KG1 (cell line): Measurements from ENCODE around the gene ZNF577.

ENCODE experiments used
- DNase-seq: peaks from one replicate; lab custom pipeline; 2025; lab: John Stamatoyannopoulos, UW

The ZNF577 gene

DNA sequence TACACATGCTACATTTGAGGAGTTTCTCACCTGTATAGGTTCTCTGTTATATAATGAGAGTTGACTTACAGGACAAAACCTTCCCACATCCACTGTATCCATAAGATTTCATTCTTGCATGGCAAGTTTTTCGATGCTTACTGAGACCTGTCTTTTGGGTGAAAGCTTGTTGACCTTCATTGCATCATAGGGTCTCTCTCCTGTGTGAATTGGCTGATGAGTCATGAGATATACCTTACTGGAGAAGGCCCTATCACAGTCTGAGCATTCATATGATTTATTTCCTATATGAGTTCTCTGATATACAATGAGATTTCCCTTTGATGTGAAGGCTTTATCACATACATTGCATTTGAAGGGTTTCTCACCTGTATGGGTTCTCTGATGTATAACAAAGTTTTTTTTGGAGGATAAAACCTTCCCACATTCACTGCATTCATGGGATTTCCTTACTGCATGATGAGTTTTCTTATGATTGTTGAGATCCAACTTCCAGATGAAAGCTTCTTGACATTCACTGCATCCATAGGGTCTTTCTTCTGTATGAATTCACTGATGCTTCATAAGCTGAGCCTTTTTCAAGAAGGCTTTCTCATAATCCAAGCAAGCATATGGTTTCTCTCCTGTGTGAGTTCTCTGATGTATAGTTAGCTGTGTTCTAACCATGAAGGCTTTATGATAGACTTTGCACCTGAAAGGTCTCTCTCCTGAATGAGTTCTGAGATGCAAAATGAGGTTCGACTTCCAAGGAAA lies 25.7 kb downstream of the ZNF577 start:
- no peak for DNase-seq

DNA sequence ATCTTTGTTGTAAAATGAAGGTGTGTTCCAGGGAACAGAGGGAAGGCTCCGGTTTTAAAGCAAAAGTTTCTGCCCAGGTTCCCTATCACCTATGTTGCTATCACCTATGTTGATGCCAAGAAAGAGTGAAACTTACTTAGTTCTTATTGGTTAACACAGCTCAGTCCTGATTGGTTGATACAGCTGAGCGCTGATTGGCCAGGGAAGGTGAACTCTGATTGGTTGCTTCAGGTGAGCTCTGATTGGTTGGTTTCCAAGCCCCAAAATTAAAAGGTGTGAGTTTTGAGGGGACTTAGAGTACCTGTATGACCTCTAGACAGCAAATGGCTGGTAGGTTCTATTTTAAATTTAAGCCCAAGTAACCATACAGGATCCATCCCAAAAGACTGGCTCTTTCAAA lies 50.6 kb downstream of the ZNF577 start:
- no peak for DNase-seq

DNA sequence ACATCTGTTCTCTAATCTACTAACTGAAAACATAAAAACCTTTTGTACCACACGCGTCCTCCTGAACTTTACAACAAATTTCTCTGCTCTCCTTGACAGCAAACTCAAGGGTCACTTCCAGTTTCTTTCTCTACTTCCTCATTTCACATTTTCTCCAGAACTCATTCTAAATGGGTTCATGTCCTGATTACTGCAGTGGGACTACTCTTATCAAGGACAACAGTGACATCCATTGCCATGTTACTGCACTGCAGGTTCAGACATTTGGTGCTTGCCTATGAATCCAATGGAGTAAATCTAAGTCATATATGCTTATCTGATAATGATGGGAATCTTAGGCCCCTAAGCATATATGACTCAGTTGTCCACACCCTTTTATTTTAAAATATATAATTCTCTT lies 57.5 kb downstream of the ZNF577 start:
- DNase-seq: peak; percentile 15

DNA sequence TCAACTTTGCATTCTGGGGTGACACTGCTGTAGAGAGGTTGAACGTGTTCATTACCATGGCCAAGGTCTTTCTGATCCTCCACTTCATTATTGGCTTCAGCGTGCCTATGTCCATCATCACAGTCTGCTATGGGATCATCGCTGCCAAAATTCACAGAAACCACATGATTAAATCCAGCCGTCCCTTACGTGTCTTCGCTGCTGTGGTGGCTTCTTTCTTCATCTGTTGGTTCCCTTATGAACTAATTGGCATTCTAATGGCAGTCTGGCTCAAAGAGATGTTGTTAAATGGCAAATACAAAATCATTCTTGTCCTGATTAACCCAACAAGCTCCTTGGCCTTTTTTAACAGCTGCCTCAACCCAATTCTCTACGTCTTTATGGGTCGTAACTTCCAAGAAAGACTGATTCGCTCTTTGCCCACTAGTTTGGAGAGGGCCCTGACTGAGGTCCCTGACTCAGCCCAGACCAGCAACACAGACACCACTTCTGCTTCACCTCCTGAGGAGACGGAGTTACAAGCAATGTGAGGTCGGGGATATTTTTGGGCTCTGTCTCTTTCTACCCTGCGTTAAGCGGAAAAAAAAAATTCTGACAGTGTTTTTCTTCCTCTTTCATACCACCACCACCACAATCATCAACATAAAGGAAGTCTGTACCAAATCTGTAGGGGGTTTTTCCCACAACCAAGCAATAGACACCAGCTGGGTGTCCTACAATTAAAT lies 63.3 kb downstream of the ZNF577 start:
- DNase-seq: peak; percentile 87

DNA sequence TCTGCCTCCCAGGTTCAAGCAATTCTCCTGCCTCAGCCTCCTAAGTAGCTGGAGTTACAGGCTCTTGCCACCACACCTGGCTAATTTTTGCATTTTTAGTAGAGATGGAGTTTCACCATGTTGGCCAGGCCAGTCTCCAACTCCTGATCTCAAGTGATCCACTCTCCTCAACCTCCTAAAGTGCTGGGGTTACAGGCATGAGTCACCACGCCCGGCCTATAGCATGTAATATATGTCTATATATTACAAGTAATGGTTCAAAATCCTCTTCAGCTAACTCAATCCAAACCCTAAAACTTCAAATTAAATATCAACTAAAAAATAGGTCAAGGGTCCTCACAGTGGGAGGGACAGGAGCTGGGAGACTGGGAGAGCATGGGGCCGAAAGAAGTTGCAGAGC lies 64.8 kb downstream of the ZNF577 start:
- DNase-seq: no peak

DNA sequence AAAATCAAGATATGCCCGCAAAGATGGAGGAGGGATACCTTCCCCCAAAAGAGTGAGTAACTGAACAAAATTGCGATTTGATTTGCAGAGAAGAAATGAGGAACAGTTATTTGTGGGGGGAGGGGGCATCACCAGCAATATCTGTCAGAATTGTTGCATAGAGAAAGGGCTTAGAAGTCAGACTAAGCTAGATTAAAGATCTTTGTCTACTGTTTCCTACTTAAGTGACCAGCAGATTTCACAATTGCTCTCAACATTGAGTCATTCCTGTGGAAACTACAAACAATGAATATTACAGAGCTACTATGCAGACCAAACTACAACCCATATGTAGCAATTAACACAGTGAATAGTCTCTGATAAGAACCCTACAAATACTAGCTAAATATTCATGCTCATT lies 65.4 kb downstream of the ZNF577 start:
- no peak for DNase-seq

DNA sequence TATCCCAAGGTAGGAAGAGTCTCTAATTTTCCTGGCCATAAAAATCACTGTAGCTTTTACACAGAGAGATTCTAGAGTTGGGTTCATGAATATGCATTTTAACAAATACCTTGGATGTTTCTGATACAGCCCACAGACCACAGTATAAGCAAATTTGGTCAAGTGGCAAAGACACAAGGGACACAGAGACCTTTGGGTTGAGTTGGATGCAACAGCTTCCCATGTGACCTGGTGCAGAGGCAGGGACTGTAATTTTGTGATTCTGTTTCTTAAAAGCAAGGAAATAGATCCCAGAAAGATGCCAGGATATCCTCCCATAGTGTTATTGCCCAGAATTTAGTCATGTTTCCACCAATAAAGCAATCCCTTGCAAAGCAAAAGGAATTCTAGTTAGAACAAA lies 65.8 kb downstream of the ZNF577 start:
- DNase-seq: no peak

DNA sequence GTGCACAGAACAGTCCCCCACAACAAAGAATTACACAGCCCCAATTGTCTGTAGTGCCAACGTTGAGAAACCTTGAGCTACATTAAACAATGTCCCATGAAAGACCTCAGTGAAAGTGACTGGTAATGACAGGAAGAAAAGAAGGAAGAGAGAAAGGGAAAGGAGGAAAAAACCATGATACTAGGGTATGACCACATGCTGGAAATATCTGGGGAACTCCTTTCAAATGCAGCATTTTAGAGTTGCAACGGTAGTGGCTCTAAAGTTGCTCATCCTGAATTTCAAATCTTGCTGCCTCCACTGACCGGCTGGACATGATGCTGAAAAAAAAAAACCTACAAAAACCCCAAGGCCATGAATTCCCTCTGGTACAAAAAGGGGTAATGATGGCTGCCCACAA lies 66.3 kb downstream of the ZNF577 start:
- no peak for DNase-seq
